Mucosa of stomach (tissue), 1 donor: ENCODE data around the gene KRT28.

Experiments
- H3K27me3 ChIP-seq: one replicate; pipeline ENCODE4 v1.7.0; 2013; ENCODE audit warnings: mild to moderate bottlenecking, low read length; ENCODE audit not compliant: control insufficient read depth, insufficient read depth
- H3K36me3 ChIP-seq: one replicate; pipeline ENCODE4 v1.7.0; 2013; ENCODE audit warnings: low read length; ENCODE audit not compliant: control insufficient read depth, insufficient read depth
- H3K4me1 ChIP-seq: one replicate; pipeline ENCODE4 v1.7.0; 2013; ENCODE audit warnings: mild to moderate bottlenecking, low read length; ENCODE audit not compliant: control insufficient read depth, insufficient read depth
- H3K4me3 ChIP-seq: one replicate; pipeline ENCODE4 v1.7.0; 2013; ENCODE audit warnings: low read length
- H3K9ac ChIP-seq: one replicate; pipeline ENCODE4 v1.7.0; 2013; ENCODE audit warnings: mild to moderate bottlenecking, low read length, moderate library complexity
- H3K9me3 ChIP-seq: one replicate; pipeline ENCODE4 v1.7.0; 2013; ENCODE audit warnings: mild to moderate bottlenecking, low read length, moderate library complexity; ENCODE audit not compliant: control insufficient read depth
- donor health status: Pancreatic carcinoma.

Gene KRT28, protein sequence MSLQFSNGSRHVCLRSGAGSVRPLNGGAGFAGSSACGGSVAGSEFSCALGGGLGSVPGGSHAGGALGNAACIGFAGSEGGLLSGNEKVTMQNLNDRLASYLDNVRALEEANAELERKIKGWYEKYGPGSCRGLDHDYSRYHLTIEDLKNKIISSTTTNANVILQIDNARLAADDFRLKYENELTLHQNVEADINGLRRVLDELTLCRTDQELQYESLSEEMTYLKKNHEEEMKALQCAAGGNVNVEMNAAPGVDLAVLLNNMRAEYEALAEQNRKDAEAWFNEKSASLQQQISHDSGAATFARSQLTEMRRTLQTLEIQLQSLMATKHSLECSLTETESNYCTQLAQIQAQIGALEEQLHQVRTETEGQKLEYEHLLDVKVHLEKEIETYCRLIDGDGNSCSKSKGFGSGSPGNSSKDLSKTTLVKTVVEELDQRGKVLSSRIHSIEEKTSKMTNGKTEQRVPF

DNA sequence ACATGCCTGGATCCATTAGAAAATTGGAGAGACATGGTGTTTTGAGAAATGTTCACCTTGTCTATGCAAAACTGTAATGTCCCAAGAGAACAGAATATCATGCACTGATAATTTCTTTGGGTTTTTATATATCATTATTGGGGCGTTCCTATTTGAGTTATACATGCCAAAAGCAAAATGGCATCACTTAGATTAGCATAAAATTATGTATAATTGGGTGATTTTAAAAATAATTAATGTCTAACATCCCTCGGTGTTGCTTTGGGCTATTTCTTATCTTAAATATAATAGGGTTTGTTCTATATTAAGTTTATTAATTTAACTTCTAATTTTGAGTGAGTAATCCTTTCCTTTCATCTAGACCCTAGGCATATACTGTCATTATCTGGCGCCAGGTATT lies at the start of gene KRT28:
KRT28 (minus strand) TSS at position 101 of the 400 bp plus-strand sequence; CDS start at position 35, 66 bp downstream.
- H3K9me3 ChIP-seq: no peaks in the 10 kb centered on the region
- no peak within 1 kb of the TSS for H3K9ac ChIP-seq
- no peaks in the 10 kb centered on the region for H3K4me1 ChIP-seq
- H3K4me3 ChIP-seq: no peak within 1 kb of the TSS
- H3K36me3 ChIP-seq: no peaks in the 10 kb centered on the region
- H3K27me3 ChIP-seq: peaks cover 16% of the 10 kb centered on the region

DNA sequence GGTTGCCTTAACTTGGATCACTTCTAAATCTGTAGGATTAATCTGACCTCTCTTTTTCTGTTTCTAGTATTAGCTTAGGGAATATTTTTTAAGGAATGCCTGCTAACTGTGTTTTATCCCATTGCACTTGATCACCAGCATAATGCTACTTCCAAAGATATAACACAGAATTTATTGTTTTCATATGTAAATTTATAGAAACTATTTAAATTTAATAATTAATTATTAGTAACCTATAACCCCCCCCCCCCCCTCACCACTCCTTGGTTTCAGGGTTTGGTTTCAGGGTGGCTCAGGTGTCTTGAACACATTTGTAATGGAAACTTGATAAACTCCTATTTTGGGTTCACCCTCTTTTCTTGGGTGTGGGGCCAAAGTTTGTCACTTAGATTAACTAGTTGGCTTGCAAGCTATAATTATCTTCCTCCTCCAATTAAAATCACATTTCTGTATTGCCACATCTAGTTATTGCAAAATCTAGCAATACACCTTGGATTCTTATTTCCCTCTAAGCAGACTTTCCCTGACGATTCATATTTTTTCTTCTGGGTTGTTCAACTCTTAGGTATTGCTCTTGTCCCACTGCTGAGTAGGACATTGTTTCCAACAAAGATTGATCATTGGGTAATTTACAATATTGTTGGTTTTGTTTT lies 49.0 kb upstream of the KRT28 start:
- no peak overlapping the region for H3K4me3 ChIP-seq
- peaks cover 6% of the 10 kb centered on the region for H3K27me3 ChIP-seq
- H3K36me3 ChIP-seq: no peaks in the 10 kb centered on the region

DNA sequence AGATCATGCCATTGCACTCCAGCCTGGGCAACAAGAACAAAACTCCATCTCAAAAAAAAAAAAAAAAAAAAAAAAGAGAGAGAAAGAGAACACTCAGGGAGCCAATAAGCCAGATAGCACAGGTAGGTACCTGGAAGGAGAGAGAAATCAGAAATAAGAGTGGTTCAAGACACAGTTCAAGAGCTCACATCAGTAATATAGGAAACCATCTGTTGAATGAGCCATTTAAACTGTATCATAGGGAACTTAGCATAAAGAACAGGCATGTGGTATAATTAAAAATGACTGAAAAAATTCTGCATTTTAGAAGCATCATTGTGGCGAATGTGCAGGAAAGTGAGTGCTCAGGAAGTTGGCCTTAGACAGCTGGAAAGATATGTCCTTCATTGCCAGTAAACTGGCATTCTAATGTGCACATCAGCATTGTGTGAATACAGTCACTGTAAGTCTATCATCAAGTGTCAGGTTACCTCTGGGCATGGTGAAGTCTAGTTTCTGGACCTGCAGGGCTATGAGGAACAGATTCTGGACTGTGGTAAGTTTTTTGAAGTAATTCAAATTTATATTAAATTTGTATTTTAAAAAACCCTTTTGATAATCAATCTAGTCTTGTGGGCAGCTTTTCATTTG lies 46.9 kb upstream of the KRT28 start:
- peaks cover 6% of the 10 kb centered on the region for H3K27me3 ChIP-seq
- H3K36me3 ChIP-seq: no peaks in the 10 kb centered on the region
- H3K9me3 ChIP-seq: no peaks in the 10 kb centered on the region
- H3K9ac ChIP-seq: no peak overlapping the region
- H3K4me3 ChIP-seq: no peak overlapping the region
- no peaks in the 10 kb centered on the region for H3K4me1 ChIP-seq

More for the DNA sequence above, 49.0 kb upstream of the KRT28 start:
- H3K9me3 ChIP-seq: no peaks in the 10 kb centered on the region
- H3K9ac ChIP-seq: no peak overlapping the region
- no peaks in the 10 kb centered on the region for H3K4me1 ChIP-seq

DNA sequence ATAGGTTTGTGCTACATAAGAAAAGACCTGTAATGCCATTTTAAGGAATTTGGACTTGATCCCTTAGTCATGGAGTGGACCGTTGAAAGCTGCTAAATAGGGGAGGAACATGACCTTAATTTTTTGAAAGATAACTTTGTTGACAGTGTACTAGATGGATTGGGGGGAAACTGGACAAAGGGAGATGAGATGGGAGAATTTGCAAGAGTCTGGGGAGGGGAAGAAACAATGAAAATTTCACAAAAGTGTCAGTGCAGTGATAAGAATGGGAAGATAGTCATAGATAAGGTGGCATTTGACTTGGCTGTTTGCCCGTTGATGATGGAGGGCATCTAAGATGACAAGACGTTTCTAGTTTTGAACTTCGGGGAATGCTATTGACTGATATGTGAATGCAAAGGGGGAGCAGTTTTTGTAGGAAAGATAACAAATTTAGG lies 44.9 kb upstream of the KRT28 start:
- no peak overlapping the region for H3K9ac ChIP-seq
- no peaks in the 10 kb centered on the region for H3K36me3 ChIP-seq
- H3K4me1 ChIP-seq: no peaks in the 10 kb centered on the region
- no peak overlapping the region for H3K4me3 ChIP-seq
- peaks cover 6% of the 10 kb centered on the region for H3K27me3 ChIP-seq
- H3K9me3 ChIP-seq: no peaks in the 10 kb centered on the region

DNA sequence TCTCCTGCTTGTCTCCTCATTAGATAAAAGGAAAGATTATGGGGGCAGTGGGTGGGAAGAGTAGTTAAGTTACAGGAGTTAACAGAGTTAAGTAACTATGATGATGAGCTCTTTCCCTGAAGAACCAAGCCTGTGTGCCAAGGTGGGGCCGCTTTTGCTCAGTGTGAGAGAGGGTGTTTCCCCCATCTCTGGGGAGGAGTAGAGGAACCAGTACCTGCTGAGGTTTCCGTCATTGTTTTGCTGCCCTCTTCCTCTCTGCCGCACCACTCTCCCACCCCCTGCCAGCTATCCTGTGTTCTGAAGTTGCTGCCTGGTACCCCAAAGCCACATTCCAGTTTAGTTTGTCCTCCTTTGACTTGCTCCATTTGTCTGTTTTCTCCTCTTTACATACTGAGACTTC lies 43.5 kb upstream of the KRT28 start:
- Histone ChIP-seq H3K4me3 (no peak overlapping the region), H3K4me1 (no peaks in the 10 kb centered on the region), H3K9me3 (no peaks in the 10 kb centered on the region), H3K36me3 (no peaks in the 10 kb centered on the region), H3K27me3 (peaks cover 6% of the 10 kb centered on the region), H3K9ac (no peak overlapping the region)

DNA sequence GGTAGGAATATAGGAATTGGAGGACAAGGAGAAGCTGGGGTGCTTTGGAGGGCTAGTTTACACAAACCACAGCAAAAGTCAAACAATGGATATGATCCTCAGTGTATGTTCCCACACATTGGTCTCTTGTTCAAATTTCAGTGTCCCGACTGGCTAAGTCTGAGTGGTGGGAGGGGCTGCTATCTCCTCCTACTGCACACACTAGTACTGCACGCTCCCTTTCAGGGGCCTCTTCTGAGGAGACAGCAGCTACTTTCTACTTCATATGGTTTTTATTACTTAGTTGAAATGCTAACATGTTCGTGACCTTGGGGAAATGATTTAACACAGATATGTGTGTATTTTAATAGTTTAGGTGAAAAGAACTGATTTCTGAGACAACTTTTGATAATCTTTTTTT lies 41.5 kb upstream of the KRT28 start:
- Histone ChIP-seq H3K36me3 (no peaks in the 10 kb centered on the region), H3K9me3 (no peaks in the 10 kb centered on the region), H3K27me3 (peaks cover 6% of the 10 kb centered on the region), H3K9ac (no peak overlapping the region), H3K4me3 (no peak overlapping the region), H3K4me1 (no peaks in the 10 kb centered on the region)

DNA sequence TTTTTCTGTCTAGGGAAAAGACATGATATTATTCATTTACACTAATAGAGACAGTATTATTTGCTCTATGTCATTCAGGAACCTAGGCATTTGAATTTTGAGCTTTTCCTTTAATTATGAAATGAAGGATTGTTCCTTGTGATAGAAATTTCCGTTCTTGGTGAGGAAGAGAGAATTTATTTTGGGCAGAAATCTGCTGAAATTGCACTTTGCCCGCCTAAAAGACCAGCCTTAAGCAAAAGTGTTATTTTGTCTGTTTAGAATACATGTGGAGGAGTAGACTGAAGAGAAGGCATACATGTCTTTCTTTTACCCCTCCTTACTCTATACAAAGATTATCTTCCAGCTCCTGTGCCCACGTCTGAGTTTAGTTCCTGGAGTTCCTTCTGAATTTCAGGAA lies 39.4 kb upstream of the KRT28 start:
- Histone ChIP-seq H3K4me1 (no peaks in the 10 kb centered on the region), H3K36me3 (no peaks in the 10 kb centered on the region), H3K4me3 (no peak overlapping the region), H3K9ac (no peak overlapping the region), H3K27me3 (peaks cover 2% of the 10 kb centered on the region), H3K9me3 (no peaks in the 10 kb centered on the region)

DNA sequence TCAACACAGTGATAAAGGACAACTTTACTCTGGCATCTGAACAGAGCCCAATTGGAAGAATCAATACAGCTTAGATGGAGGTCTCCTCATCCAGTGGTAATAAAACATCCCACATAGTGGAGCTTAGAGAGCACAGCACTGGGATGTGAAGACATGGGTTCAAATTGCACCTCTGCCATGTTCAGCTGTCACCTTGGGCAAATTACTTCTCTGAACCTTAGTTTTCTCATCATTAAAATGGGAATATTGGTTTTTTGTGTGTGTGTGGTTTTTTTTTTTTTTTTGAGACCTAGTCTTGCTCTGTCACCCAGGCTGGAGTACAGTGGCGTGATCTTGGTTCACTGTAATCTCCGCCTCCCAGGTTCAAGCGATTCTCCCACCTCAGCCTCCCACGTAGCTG lies 36.3 kb upstream of the KRT28 start:
- Histone ChIP-seq H3K36me3 (no peaks in the 10 kb centered on the region), H3K9me3 (no peaks in the 10 kb centered on the region), H3K9ac (no peak overlapping the region), H3K4me1 (no peaks in the 10 kb centered on the region), H3K27me3 (no peaks in the 10 kb centered on the region), H3K4me3 (no peak overlapping the region)

DNA sequence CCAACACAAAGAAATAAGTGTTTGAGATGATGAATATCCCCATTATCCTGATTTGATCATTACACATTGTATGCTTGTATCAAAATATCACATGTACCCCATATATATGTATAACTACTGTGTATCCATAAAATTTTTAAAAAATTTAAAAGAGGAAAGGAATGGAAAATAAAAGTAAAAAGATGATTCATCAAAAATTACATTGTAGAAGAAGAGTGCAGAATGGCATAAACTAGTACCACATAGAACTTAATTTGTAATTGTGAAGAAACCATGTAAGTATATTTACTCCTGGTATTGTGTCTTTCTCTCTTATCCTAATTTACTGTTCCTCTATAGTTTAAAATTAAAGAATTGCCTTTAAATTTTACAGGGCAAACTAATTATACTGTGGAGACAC lies 34.1 kb upstream of the KRT28 start:
- Histone ChIP-seq H3K27me3 (no peaks in the 10 kb centered on the region), H3K9ac (no peak overlapping the region), H3K4me1 (no peaks in the 10 kb centered on the region), H3K4me3 (no peak overlapping the region), H3K9me3 (no peaks in the 10 kb centered on the region), H3K36me3 (no peaks in the 10 kb centered on the region)

DNA sequence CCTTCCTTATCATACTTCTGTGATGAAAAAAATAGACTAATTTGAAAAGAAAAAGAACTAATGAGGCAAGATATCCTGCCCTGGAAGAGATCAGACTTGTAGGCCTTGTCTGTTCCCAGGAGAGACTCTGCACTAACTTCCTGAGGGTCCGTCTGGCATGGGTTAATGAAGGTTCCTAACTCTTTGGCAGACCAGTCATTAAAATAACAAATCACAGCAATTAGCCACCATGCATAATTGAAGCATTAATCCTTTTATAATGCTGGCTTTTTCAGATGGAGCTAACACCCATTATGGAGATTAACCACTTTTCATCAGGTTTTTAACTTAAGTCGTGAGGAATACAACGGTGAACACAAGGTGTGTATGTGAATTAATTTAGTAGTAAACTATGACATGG lies 33.1 kb upstream of the KRT28 start:
- Histone ChIP-seq H3K4me1 (no peaks in the 10 kb centered on the region), H3K27me3 (no peaks in the 10 kb centered on the region), H3K4me3 (no peak overlapping the region), H3K9ac (no peak overlapping the region), H3K36me3 (no peaks in the 10 kb centered on the region), H3K9me3 (no peaks in the 10 kb centered on the region)

DNA sequence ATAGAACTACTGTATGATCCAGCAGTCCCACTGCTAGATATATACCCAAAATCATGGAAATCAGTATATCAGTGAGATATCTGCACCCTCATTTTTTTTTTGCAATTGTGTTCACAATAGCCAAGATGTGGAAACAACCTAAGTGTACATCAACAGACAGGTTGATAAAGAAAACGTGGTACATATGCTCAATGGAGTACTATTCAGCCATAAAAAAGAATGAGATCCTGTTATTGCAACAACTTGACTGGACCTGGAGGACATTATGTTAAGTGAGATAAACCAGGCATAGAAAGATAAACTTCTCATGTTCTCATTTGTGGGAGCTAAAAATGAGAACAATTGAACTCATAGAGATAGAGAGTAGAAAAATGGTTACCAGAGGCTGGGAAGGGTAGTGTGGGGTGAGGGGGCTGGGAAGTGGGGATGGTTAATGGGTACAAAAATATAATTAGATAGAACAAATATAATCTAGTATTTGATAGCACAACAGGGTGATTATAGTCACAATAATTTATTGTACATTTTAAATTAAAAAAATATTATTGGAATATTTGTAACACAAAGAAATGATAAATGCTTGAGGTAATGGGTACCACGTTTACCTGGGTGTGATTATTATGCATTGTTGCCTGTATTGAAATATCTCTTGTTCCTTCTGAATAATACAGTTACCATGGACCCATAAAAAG lies 30.5 kb upstream of the KRT28 start:
- Histone ChIP-seq H3K4me1 (no peaks in the 10 kb centered on the region), H3K9ac (no peak overlapping the region), H3K9me3 (no peaks in the 10 kb centered on the region), H3K4me3 (no peak overlapping the region), H3K36me3 (no peaks in the 10 kb centered on the region), H3K27me3 (no peaks in the 10 kb centered on the region)
